ENCODE results near the gene FKBP11.

DNA sequence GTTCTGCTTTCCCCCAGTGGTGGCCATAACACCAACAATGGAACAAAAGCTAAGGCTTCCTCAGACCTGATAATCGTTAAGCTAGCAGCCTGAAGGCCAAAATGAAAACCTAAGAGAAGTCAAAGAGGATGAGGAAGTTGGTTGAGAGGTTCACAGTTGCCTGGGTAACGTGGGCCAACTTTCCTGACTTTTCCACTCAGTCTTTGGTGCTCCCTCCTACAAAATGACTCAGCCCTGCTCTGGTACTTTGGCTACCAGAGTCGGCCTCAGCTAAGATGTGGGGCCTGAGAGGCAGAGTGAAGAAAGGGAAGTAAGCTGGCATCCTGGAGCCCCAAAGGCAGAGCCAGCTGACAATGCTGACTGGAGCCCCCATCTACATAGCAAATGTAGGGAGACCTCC is 14.9 kb upstream of the FKBP11 start:
- TF ChIP-seq POLR2A (IDR thresholded peaks at IDR 0.05) (no peak), CTCF (IDR thresholded peaks at IDR 0.05) (no peak)
